B cell (primary cell): ENCODE data around the gene SCUBE1. TPM values are rescaled to one million over a fixed set of nuclear protein-coding genes. Genes with fewer than 3 reads are reported as not detected.

Experiments
- ATAC-seq: fragments of 200-7000 bp; cut with Tn5 transposase; one replicate; pipeline ENCODE4 v1.10.0; 2021; ENCODE audit warnings: low read depth, mild to moderate bottlenecking, moderate number of reproducible peaks, moderate library complexity
- CTCF ChIA-PET: fragments of 350-600 bp; sonication (Branson Sonifier 250); formaldehyde crosslinking; loops from one replicate; lab custom pipeline; 2021; ENCODE audit warnings: antibody characterized with exemption, inconsistent platforms; lab: Charles Lee
- POLR2A ChIA-PET: fragments of 350-600 bp; sonication (Branson Sonifier 250); formaldehyde crosslinking; loops from one replicate; lab custom pipeline; 2021; ENCODE audit warnings: antibody characterized with exemption; lab: Charles Lee
- DNase-seq: peaks from one replicate; pipeline ENCODE4 v3.0.0; 2013
- H2AFZ ChIP-seq: 2 replicates; pipeline ENCODE4 v1.6.1; 2012; ENCODE audit warnings: mild to moderate bottlenecking, low read depth, low read length; ENCODE audit not compliant: insufficient read depth, poor library complexity, severe bottlenecking
- H3K27ac ChIP-seq, 2 donors: 1 replicate in 1 of 2; 2 replicates in 1 of 2; pipeline ENCODE4 v1.5.1; 2012 to 2013; ENCODE audit warnings: low read length in 2 of 2, mild to moderate bottlenecking in 2 of 2, moderate library complexity in 1 of 2
- H3K27me3 ChIP-seq, 4 experiments: fragments of 200-600 bp in 1 of 4; sonication (generic) in 1 of 4; replicated peaks in 1 of 4; 1 replicate in 2 of 4; 2 replicates in 2 of 4; pipeline versions ENCODE4 v1.6.1 to v1.7.0; 2013 to 2016; ENCODE audit warnings: low read length in 3 of 4, mild to moderate bottlenecking in 2 of 4, mixed read lengths in 1 of 4, moderate library complexity in 1 of 4; ENCODE audit not compliant: insufficient read depth in 4 of 4, control insufficient read depth in 3 of 4; ENCODE audit errors: control extremely low read depth in 1 of 4
- H3K36me3 ChIP-seq, 2 experiments: replicated peaks in 1 of 2; 1 replicate in 1 of 2; 2 replicates in 1 of 2; pipeline versions ENCODE4 v1.6.1 to v1.7.1; 2013; ENCODE audit warnings: low read length in 1 of 2; ENCODE audit not compliant: insufficient read depth in 2 of 2, control insufficient read depth in 1 of 2; ENCODE audit errors: control extremely low read depth in 1 of 2, extremely low read depth in 1 of 2
- H3K4me1 ChIP-seq, 2 donors: fragments of 200-600 bp in 1 of 2; sonication (generic) in 1 of 2; 1 replicate in 1 of 2; 2 replicates in 1 of 2; pipeline versions ENCODE4 v1.5.1 to v1.6.1; 2013 to 2017; ENCODE audit warnings: low read length in 2 of 2; ENCODE audit not compliant: control insufficient read depth in 2 of 2, insufficient read depth in 2 of 2
- H3K4me2 ChIP-seq: replicated peaks from 2 replicates; pipeline ENCODE3; 2012; ENCODE audit warnings: mild to moderate bottlenecking, low read depth, low read length; ENCODE audit not compliant: poor library complexity, severe bottlenecking
- H3K4me3 ChIP-seq, 5 experiments: fragments of 200-600 bp in 1 of 5; sonication (generic) in 1 of 5; 1 replicate in 3 of 5; 2 replicates in 2 of 5; pipeline versions ENCODE4 v1.5.1 to v1.7.0; 2011 to 2016; ENCODE audit warnings: low read length in 4 of 5, mild to moderate bottlenecking in 4 of 5, low read depth in 2 of 5, control low read depth in 1 of 5, moderate library complexity in 1 of 5; ENCODE audit not compliant: insufficient read depth in 1 of 5; ENCODE audit errors: control extremely low read depth in 1 of 5, extremely low read depth in 1 of 5
- H3K79me2 ChIP-seq: fragments of 200-600 bp; sonication (generic); one replicate; pipeline ENCODE4 v1.6.0; 2016; ENCODE audit warnings: low read length; ENCODE audit not compliant: control insufficient read depth, insufficient read depth
- H3K9ac ChIP-seq: fragments of 200-600 bp; sonication (generic); 2 replicates; pipeline ENCODE4 v1.6.1; 2017; ENCODE audit warnings: mild to moderate bottlenecking, low read length, moderate library complexity
- H3K9me3 ChIP-seq, 3 donors: one replicate each; pipeline versions ENCODE4 v1.6.1 to v1.7.1; 2013; ENCODE audit warnings: low read length in 2 of 3; ENCODE audit not compliant: control insufficient read depth in 2 of 3, insufficient read depth in 1 of 3; ENCODE audit errors: control extremely low read depth in 1 of 3
- H4K20me1 ChIP-seq: 2 replicates; pipeline ENCODE4 v1.6.0; 2012; ENCODE audit warnings: mild to moderate bottlenecking, low read length; ENCODE audit not compliant: insufficient read depth, control insufficient read depth, poor library complexity, severe bottlenecking
- H3K27ac Mint-ChIP-seq: one replicate; pipeline ENCODE4 v1.8.0; 2021; ENCODE audit warnings: mixed read lengths
- H3K27me3 Mint-ChIP-seq: one replicate; pipeline ENCODE4 v1.8.0; 2021; ENCODE audit warnings: mixed read lengths
- H3K4me1 Mint-ChIP-seq: one replicate; pipeline ENCODE4 v1.8.0; 2021; ENCODE audit warnings: mixed read lengths
- H3K4me3 Mint-ChIP-seq: one replicate; pipeline ENCODE4 v1.8.0; 2021; ENCODE audit warnings: mixed read lengths
- H3K9me3 Mint-ChIP-seq: one replicate; pipeline ENCODE4 v1.8.0; 2022; ENCODE audit warnings: mixed read lengths; ENCODE audit not compliant: insufficient read depth
- CTCF ChIP-seq: fragments of 200-600 bp; IDR thresholded peaks from one replicate; pipeline ENCODE4 v1.8.0; 2022; ENCODE audit warnings: antibody characterized with exemption, mild to moderate bottlenecking
- EZH2 ChIP-seq: IDR thresholded peaks from 2 replicates; pipeline ENCODE4 v1.6.1; 2012; ENCODE audit warnings: borderline replicate concordance, low read depth, mild to moderate bottlenecking, moderate library complexity, low read length; ENCODE audit not compliant: insufficient read depth, poor library complexity, severe bottlenecking
- WGBS: methylation state at CpG from one replicate; pipeline ENCODE4 v1.1.5; 2013; ENCODE audit warnings: missing lambda C conversion rate; ENCODE audit not compliant: insufficient coverage; 5-methylcytosine and 5-hydroxymethylcytosine counted together
- intact Hi-C: fragments of 100-400 bp; cut with micrococcal nuclease; formaldehyde crosslinking; loops from one replicate; pipeline ENCODE4 v1.10.0; 2022
- polyA plus RNA-seq: library from polyadenylated mRNA; depleted of rRNA; stranded (reverse); fragments of >200 nt; gene quantifications from 2 replicates; pipeline ENCODE4 v1.2.3, GENCODE V29; 2012
- total RNA-seq, 2 donors: library from RNA; stranded (reverse); fragments of 120-200 nt in 1 of 2; gene quantifications; 1 replicate in 1 of 2; 2 replicates in 1 of 2; pipeline versions ENCODE4 v1.2.3 to v1.2.4, GENCODE V29; 2013 to 2022

The SCUBE1 gene
- total and polyA plus RNA-seq, 2 donors (not counting 1 experiment from before 2014, with no cell fraction given): not detected

DNA sequence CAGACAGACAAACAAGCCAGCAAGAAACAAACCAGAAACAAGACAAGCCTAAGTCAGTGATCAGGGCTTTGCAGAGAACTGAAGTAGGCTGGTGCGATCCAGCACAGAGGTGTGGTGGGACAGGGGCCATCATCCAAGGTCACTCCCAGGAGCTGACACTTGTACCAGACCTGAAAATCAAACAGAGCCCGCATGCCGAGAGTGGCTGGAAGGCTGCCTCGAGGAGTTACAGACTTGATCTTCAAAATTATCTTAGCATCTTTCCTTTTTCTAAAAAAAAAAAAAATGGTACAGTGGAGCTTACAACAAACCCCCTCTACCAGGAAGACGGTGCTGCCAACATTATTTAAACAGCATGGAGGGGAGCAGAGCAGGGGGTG lies 8.8 kb upstream of the SCUBE1 start:
- peaks cover 0 to 3% (median 0%) of the 10 kb centered on the region in 3 donors for H3K9me3 ChIP-seq
- H3K4me1 ChIP-seq: no peaks in the 10 kb centered on the region
- no peak overlapping the region for H2AFZ ChIP-seq
- Mint-ChIP-seq H3K27me3 (peaks cover 46% of the 10 kb centered on the region), H3K27ac (no peak overlapping the region), H3K4me3 (no peak overlapping the region), H3K4me1 (no peaks in the 10 kb centered on the region), H3K9me3 (no peaks in the 10 kb centered on the region)
- no peaks in the 10 kb centered on the region for H3K36me3 ChIP-seq
- H4K20me1 ChIP-seq: no peaks in the 10 kb centered on the region
- ATAC-seq: no peak
- peaks cover 0 to 12% (median 0%) of the 10 kb centered on the region in 4 experiments for H3K27me3 ChIP-seq
- 82% methylated on average over 1 of the region's 5 CpGs for WGBS
- H3K9ac ChIP-seq: no peak overlapping the region
- no peak for DNase-seq
- no peak overlapping the region for H3K4me2 ChIP-seq
- H3K27ac ChIP-seq: no peak overlapping the region
- intact Hi-C loops: no loop called here
- H3K4me3 ChIP-seq: no peak overlapping the region
- TF ChIP-seq CTCF (no peak), EZH2 (no peak)
- no peaks in the 10 kb centered on the region for H3K79me2 ChIP-seq
- CTCF ChIA-PET: no interaction called here
- POLR2A ChIA-PET: no interaction called here

GRCh38 chr22:43349636-43350035 lies 6.5 kb upstream of the SCUBE1 start:
- Histone ChIP-seq H2AFZ (no peak overlapping the region), H3K9ac (no peak overlapping the region), H3K4me2 (no peak overlapping the region), H3K4me1 (no peaks in the 10 kb centered on the region), H3K9me3 (peaks cover 0 to 3% (median 0%) of the 10 kb centered on the region in 3 donors), H4K20me1 (no peaks in the 10 kb centered on the region), H3K27me3 (peaks cover 0 to 27% (median 6%) of the 10 kb centered on the region in 4 experiments), H3K36me3 (no peaks in the 10 kb centered on the region), H3K79me2 (no peaks in the 10 kb centered on the region), H3K4me3 (no peak overlapping the region), H3K27ac (no peak overlapping the region)
- no peak for ATAC-seq
- ChIA-PET CTCF (interaction anchor here (0.7 to 1.0 kb wide), 4 partner anchors 9 to 118 kb away, joined by 3 to 7 read pairs (median 4); no protein-coding TSS in a partner anchor), POLR2A (no interaction called here)
- H3K27me3 Mint-ChIP-seq: peaks cover 57% of the 10 kb centered on the region
- intact Hi-C loops: no loop called here
- H3K4me1 Mint-ChIP-seq: no peaks in the 10 kb centered on the region
- no peak overlapping the region for H3K27ac Mint-ChIP-seq
- no peak for TF ChIP-seq CTCF
- no peak for TF ChIP-seq EZH2
- H3K9me3 Mint-ChIP-seq: no peaks in the 10 kb centered on the region
- no peak overlapping the region for H3K4me3 Mint-ChIP-seq
- 91% methylated on average over 10 of the region's 12 CpGs for WGBS
- no peak for DNase-seq
